Activated CD8-positive, alpha-beta memory T cell treated with anti-CD3 and anti-CD28 coated beads for 4 hours (primary cell): ENCODE data around the gene NIPSNAP3A.

ENCODE experiments used
- DNase-seq, 2 donors: peaks; one replicate each; pipeline ENCODE4 v3.0.0-alpha.2; 2020; ENCODE audit warnings: low read depth in 2 of 2

Gene NIPSNAP3A

DNA sequence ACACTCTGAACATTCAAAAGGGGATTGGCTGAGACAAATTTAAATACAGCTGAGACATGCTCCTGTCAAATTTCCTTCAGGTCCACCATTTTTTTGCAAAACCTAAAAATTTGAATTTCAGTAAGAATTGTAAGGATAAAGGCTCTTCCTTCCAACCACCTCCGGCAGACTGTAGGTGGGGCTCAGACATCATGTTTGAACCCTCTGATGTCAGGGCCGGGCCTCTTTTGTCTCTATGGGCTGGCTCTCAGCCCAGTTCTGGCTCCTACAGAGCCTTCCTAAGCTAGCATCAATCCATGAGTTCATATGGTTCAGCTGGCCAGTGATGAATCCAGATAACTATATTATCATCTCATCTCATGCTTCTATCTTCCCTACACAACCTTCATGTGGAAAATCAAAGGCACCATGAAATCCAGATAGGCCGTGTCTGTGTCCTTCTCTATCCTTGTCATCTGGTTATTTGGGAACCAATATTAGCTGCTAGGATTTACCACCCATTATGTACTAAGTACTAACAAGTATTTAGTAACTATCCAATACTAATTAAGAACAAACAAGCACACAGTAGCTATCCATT is 60.6 kb downstream of the NIPSNAP3A start:
- no peak for DNase-seq
